A549 (cell line): ENCODE results near the gene ST6GALNAC1.

Source experiments
- EP300 ChIP-seq, 2 experiments: fragments of >200 bp; sonication (Bioruptor Twin); formaldehyde crosslinking; IDR thresholded peaks; 2 replicates in 1 of 2; 3 replicates in 1 of 2; pipeline ENCODE4 v1.6.1; 2016 to 2017
- ESRRA ChIP-seq: fragments of 150-350 bp; IDR thresholded peaks from 2 replicates; pipeline ENCODE4 v1.6.1; 2014; ENCODE audit warnings: mild to moderate bottlenecking, low read length, borderline replicate concordance
- JUNB ChIP-seq: fragments of >200 bp; sonication (Bioruptor Twin); formaldehyde crosslinking; IDR thresholded peaks from 2 replicates; pipeline ENCODE4 v1.6.1; 2016
- POLR2A ChIP-seq: IDR thresholded peaks from 2 replicates; pipeline ENCODE4 v1.6.1; 2012; ENCODE audit warnings: mild to moderate bottlenecking, low read length
- RAD21 ChIP-seq, 2 experiments: fragments of >200 bp in 1 of 2; sonication (Bioruptor Twin) in 1 of 2; formaldehyde crosslinking in 1 of 2; IDR thresholded peaks in 1 of 2; conservative IDR thresholded peaks in 1 of 2; 2 replicates in 1 of 2; 3 replicates in 1 of 2; pipeline ENCODE4 v1.6.1; 2012 to 2018; ENCODE audit warnings: inconsistent platforms in 1 of 2
- RFX5 ChIP-seq: fragments of 450-650 bp; IDR thresholded peaks from 2 replicates; pipeline ENCODE4 v1.7.1; 2014; ENCODE audit warnings: antibody characterized with exemption, mild to moderate bottlenecking, moderate library complexity
- RNF2 ChIP-seq: fragments of 200-600 bp; sonication (generic); IDR thresholded peaks from 2 replicates; pipeline ENCODE4 v1.6.1; 2016; ENCODE audit warnings: low read depth, mild to moderate bottlenecking, antibody characterized with exemption, moderate library complexity, borderline replicate concordance
- SMC3 ChIP-seq: fragments of >200 bp; sonication (Bioruptor Twin); formaldehyde crosslinking; IDR thresholded peaks from 3 replicates; pipeline ENCODE4 v1.6.1; 2018; ENCODE audit warnings: inconsistent platforms
- ZNF302 ChIP-seq: fragments of 250-450 bp; sonication (Bioruptor Pico); IDR thresholded peaks from 2 replicates; pipeline ENCODE4 v1.9.0; 2021; ENCODE audit warnings: inconsistent platforms, mild to moderate bottlenecking, moderate library complexity
- TF ChIP-seq, protein P1 (sequence below): fragments of >200 bp; sonication (Bioruptor Twin); formaldehyde crosslinking; IDR thresholded peaks from 3 replicates; pipeline ENCODE4 v1.5.1; 2016

DNA sequence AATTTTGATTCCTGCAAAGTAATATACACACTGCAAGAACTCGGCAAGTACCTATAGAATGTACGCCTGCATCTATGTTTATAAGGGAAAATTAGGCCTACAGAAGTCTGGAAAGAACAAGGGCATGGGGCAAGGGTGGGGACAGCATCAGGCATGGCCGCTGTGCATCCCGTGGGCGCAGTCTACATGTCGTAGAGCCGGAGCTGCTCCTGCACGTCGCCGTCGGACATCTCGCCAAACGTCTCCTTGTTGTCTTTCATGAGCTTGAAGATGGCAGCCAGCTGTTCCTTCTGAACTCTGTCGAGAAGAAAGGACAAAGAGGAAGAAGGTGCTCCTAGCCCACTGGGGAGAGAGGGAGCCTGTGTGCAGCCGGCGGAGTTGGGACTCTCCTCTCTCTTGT lies 33.8 kb upstream of the ST6GALNAC1 start:
- TF ChIP-seq, protein P1, sequence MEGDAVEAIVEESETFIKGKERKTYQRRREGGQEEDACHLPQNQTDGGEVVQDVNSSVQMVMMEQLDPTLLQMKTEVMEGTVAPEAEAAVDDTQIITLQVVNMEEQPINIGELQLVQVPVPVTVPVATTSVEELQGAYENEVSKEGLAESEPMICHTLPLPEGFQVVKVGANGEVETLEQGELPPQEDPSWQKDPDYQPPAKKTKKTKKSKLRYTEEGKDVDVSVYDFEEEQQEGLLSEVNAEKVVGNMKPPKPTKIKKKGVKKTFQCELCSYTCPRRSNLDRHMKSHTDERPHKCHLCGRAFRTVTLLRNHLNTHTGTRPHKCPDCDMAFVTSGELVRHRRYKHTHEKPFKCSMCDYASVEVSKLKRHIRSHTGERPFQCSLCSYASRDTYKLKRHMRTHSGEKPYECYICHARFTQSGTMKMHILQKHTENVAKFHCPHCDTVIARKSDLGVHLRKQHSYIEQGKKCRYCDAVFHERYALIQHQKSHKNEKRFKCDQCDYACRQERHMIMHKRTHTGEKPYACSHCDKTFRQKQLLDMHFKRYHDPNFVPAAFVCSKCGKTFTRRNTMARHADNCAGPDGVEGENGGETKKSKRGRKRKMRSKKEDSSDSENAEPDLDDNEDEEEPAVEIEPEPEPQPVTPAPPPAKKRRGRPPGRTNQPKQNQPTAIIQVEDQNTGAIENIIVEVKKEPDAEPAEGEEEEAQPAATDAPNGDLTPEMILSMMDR = no peak
- TF ChIP-seq RNF2 = no peak
- TF ChIP-seq RAD21 (conservative IDR thresholded peaks at IDR 0.05 in 1 of 2, IDR thresholded peaks at IDR 0.05 in 1 of 2) = no peak
- no peak for TF ChIP-seq RFX5
- no peak for TF ChIP-seq POLR2A
- TF ChIP-seq SMC3 = no peak
- TF ChIP-seq EP300 (IDR thresholded peaks at IDR 0.05) = no peak
- TF ChIP-seq ESRRA = no peak
- no peak for TF ChIP-seq ZNF302 (CRISPR knock-in tag)
- no peak for TF ChIP-seq JUNB
